ENCODE data around the gene PLCD1. TPM values are rescaled to one million over a fixed set of nuclear protein-coding genes. Genes with fewer than 3 reads are reported as not detected.
A peak's percentile ranks its signal among the peaks of the same experiment; 100 is the strongest.
"Not testable (repeated sequence)": the region's sequence is repeated elsewhere in the genome, so short reads cannot be mapped to it uniquely, and the experiment has no call there.

The PLCD1 gene
- total and polyA plus RNA-seq, 5 donors, result 11.2 to 17.7 (median 13.7) TPM

DNA sequence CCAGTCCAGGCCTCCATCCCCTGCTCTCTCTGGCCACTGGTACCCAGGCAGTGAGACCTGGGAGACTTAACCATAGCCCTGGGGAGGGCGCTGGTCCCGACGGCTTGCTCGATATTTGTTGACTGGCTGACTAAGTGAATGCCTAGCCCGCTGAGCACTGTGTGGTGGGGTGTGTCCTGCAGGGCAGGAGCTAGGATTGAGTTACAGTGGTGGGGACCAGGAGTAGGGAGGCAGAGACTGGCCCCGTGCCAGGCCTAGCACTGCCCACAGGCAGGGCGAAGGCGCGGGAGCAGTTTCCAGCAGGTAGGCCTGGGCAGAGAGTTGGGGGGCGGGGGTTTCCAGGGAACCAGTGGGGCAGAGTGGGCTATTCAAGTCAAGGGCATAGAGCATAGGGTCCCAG, 38.9 kb downstream of the PLCD1 start, which contains the start of gene VILL:
Gene VILL, plus strand, starts transcription at position 260 of the 400 bp plus-strand sequence. CDS start 2,887 bp downstream, outside the sequence.
- H3K27me3 ChIP-seq (ENCODE audit: control insufficient read depth, insufficient read depth), result no peaks in the 10 kb centered on the region
- intact Hi-C loops (cut with DNase I), result no loop called here
- no peaks in the 10 kb centered on the region for H3K9me3 ChIP-seq (ENCODE audit: control insufficient read depth, low read length)
- H3K27ac ChIP-seq (ENCODE audit: low read length), result no peak within 1 kb of the TSS
- 83% methylated on average over 10 of the region's 10 CpGs for WGBS
- DNase-seq (peak in 1 of 3 donors; percentile 12), ATAC-seq (no peak)
- H3K4me3 ChIP-seq (ENCODE audit: low read length), result no peak within 1 kb of the TSS
- H3K4me1 ChIP-seq (ENCODE audit: control insufficient read depth, insufficient read depth, low read length), result no peaks in the 10 kb centered on the region

DNA sequence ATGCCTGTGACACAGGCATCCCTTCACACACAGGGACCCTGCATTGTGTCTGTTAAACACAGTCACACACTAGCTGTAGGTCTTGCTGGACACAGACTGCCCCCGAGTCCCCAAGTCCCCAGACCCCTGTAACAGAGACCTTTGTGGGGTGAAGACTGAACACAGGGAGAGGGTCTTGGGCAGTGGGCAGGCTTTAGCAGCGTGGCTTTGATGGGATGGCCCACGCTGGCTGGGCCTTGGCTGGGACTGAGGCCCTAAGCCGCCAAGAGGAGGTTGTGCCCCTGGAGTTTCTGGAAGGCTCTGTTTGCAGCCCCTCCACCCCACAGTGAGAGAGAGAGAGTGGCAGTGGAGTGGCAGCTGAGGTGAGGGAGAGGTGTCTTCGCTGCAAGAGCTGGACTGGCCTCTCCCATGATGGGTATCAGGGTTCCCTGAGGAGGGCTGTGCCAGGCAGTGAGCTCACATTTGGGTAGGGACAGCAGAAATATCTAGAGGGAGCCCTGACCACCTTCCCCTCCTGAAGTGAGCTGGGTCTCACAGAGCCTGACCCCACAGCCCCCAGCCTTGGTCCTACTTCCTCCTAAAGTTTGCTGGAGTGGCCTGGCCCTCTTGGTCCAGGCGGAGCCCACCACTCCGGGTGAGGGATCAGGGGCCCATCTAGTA, 39.5 kb downstream of the PLCD1 start:
- DNase-seq, result peak in 1 of 3 donors; percentile 5
- ATAC-seq, result no peak

DNA sequence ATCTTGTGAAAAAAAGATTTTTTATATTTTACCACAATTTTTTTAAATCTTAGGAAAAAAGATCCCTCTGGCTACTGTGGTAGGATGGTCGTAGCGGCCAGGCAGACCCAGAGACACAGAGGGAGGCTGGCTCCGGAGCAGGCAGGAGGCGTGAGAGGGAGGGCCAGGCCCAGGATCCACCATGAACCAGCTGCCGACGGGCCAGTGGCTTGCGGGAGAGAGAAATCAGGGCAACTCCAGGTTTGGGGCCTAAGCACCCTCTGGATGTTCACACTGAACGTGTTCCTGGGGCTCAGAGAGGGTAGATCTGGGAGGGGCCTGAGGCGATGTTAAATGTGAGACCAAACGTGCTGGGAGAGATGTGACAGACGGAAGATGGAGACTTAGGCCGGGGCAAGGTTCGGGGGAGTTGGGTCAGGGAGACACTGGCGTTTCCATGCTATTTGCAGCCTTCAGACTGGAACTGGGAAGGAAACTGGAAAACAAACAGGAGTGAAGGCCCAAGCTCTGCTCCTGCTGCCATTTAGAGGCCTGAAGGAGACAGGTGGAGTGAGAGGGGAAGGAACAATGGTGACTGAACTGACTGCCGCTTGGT, 40.4 kb downstream of the PLCD1 start:
- ATAC-seq, result no peak
- H3K9me3 ChIP-seq (ENCODE audit: control insufficient read depth, low read length), result no peaks in the 10 kb centered on the region
- no peaks in the 10 kb centered on the region for H3K4me1 ChIP-seq (ENCODE audit: control insufficient read depth, insufficient read depth, low read length)
- no peak overlapping the region for H3K4me3 ChIP-seq (ENCODE audit: low read length)
- H3K27ac ChIP-seq (ENCODE audit: low read length), result no peak overlapping the region
- WGBS, result 83% methylated on average over 15 of the region's 15 CpGs
- peak in 1 of 3 donors; percentile 7 for DNase-seq
- intact Hi-C loops (cut with DNase I), result no loop called here
- H3K27me3 ChIP-seq (ENCODE audit: control insufficient read depth, insufficient read depth), result no peaks in the 10 kb centered on the region

More for the DNA sequence above, 39.5 kb downstream of the PLCD1 start:
- Histone ChIP-seq H3K9me3 (ENCODE audit: control insufficient read depth, low read length) (no peaks in the 10 kb centered on the region), H3K4me3 (ENCODE audit: low read length) (no peak overlapping the region), H3K27ac (ENCODE audit: low read length) (no peak overlapping the region), H3K4me1 (ENCODE audit: control insufficient read depth, insufficient read depth, low read length) (no peaks in the 10 kb centered on the region), H3K27me3 (ENCODE audit: control insufficient read depth, insufficient read depth) (no peaks in the 10 kb centered on the region)
- intact Hi-C loops (cut with DNase I), result no loop called here
- WGBS, result 93% methylated on average over 7 of the region's 7 CpGs

DNA sequence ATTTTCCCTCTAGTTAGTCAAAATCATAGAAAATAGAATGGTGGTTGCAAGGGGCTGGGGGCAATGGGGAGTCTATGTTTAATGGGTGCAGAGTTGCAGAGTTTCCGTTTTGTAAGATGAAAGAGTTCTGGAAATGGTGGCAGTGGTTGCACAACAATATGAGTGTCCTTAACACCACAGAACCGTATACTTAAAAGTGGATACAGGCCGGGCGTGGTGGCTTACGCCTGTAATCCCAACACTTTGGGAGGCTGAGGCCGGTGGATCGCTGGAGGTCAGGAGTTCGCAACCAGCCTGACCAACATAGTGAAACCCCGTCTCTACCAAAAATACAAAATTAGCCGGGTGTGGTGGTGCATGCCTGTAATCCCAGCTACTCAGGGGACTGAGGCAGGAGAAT, 41.1 kb downstream of the PLCD1 start:
- ATAC-seq, DNase-seq: not testable (repeated sequence)
- WGBS, result 91% methylated on average over 10 of the region's 10 CpGs

DNA sequence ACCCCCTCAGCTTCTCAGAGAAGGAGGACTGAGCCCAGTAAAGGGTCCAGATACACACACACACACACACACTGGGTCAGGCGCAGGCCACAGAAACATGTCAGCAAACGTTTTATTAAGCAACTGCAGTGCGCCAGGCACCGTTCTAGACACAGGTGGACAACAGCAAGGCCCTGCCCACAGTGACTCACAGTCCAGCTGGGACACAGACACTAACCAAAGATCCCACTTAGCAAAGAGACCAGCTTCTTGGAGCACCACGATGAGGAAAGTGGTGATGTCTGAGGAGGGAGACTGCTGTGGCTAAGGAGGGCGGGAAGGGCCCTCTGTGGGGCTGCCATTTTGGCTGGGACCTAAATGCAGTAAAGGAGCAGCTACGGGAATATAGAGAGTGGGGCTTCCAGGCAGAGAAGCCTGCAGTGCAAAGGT, 41.7 kb downstream of the PLCD1 start:
- WGBS, result 82% methylated on average over 7 of the region's 7 CpGs
- no peaks in the 10 kb centered on the region for H3K9me3 ChIP-seq (ENCODE audit: control insufficient read depth, low read length)
- intact Hi-C loops (cut with DNase I), result no loop called here
- no peaks in the 10 kb centered on the region for H3K4me1 ChIP-seq (ENCODE audit: control insufficient read depth, insufficient read depth, low read length)
- DNase-seq, result no peak
- no peak for ATAC-seq
- no peak overlapping the region for H3K4me3 ChIP-seq (ENCODE audit: low read length)
- no peak overlapping the region for H3K27ac ChIP-seq (ENCODE audit: low read length)
- H3K27me3 ChIP-seq (ENCODE audit: control insufficient read depth, insufficient read depth), result no peaks in the 10 kb centered on the region

More for the DNA sequence above, 41.1 kb downstream of the PLCD1 start:
- H3K27me3 ChIP-seq (ENCODE audit: control insufficient read depth, insufficient read depth); H3K9me3 ChIP-seq (ENCODE audit: control insufficient read depth, low read length); H3K4me3 ChIP-seq (ENCODE audit: low read length); H3K4me1 ChIP-seq (ENCODE audit: control insufficient read depth, insufficient read depth, low read length); H3K27ac ChIP-seq (ENCODE audit: low read length); intact Hi-C loops (cut with DNase I): not testable (repeated sequence)

DNA sequence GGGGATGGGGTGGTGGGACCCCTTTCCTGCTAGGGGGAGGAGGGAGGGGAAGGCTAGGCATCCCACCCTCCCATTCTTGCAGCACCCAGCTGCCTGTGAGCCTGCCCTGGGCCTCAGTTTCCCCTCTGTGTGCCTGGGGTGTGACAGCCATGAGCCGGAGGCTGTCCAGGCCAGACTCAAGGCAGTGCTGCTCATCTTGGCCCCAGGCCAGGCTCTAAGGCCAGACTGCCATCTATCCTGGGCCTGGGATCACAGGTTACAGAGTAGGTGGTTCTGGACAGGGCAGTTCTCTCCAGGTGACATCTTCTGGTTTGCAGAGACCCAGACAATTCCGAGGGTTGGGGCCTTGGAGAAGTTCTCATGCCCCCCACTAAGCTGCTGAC, 42.1 kb downstream of the PLCD1 start:
- peak in 1 of 3 donors; percentile 52 for DNase-seq
- no peaks in the 10 kb centered on the region for H3K4me1 ChIP-seq (ENCODE audit: control insufficient read depth, insufficient read depth, low read length)
- intact Hi-C loops (cut with DNase I), result no loop called here
- WGBS, result 82% methylated on average over 2 of the region's 2 CpGs
- H3K9me3 ChIP-seq (ENCODE audit: control insufficient read depth, low read length), result no peaks in the 10 kb centered on the region
- H3K4me3 ChIP-seq (ENCODE audit: low read length), result no peak overlapping the region
- no peak overlapping the region for H3K27ac ChIP-seq (ENCODE audit: low read length)
- peak; percentile 2 to 12 for ATAC-seq
- H3K27me3 ChIP-seq (ENCODE audit: control insufficient read depth, insufficient read depth), result no peaks in the 10 kb centered on the region

DNA sequence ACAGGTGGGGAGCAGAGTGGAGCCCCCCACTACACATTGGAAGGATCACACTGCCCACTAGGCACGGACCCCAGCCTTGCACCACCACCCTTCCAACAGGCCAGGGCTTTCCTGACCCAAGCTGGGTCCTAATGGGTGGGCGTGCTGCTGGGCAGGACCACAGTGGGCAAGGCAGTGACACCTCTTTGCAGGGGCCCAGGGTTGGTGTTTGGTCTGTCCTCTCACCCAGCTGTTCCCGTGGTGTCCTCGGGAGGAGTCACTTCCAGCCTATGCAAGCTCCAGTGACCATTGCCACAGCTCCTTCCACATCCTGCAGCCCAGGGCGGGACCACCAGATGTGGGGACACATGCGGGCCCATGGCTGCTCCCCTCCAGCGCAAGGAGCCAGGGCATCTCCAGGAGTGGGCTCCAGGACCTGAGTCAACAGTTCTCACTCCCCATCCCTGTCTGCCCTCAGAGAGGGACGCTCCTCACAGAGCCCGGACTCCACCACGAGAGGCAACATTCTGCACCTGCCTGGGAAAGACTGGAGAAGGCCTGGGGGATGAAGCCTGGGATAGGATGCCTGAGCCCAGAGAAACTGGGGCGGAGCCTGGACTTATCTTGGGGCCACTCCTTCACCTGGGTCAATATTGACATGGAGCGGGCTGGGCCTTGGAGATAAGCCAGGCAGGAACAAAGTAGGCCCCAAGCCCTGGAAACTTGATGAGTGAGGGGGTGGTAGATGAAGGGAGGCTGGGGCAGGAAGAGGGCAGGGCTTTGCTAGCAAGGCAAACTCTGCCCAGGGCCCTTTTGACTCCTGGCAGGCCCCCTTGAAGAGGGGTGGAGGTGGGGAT, 42.7 kb downstream of the PLCD1 start:
- intact Hi-C loops (cut with DNase I), result no loop called here
- Histone ChIP-seq H3K27me3 (ENCODE audit: control insufficient read depth, insufficient read depth) (no peaks in the 10 kb centered on the region), H3K9me3 (ENCODE audit: control insufficient read depth, low read length) (no peaks in the 10 kb centered on the region), H3K27ac (ENCODE audit: low read length) (no peak overlapping the region), H3K4me3 (ENCODE audit: low read length) (no peak overlapping the region), H3K4me1 (ENCODE audit: control insufficient read depth, insufficient read depth, low read length) (no peaks in the 10 kb centered on the region)
- DNase-seq (peak in 1 of 3 donors; percentile 46), ATAC-seq (peak; percentile 7 to 16)
- WGBS, result 85% methylated on average over 12 of the region's 12 CpGs

DNA sequence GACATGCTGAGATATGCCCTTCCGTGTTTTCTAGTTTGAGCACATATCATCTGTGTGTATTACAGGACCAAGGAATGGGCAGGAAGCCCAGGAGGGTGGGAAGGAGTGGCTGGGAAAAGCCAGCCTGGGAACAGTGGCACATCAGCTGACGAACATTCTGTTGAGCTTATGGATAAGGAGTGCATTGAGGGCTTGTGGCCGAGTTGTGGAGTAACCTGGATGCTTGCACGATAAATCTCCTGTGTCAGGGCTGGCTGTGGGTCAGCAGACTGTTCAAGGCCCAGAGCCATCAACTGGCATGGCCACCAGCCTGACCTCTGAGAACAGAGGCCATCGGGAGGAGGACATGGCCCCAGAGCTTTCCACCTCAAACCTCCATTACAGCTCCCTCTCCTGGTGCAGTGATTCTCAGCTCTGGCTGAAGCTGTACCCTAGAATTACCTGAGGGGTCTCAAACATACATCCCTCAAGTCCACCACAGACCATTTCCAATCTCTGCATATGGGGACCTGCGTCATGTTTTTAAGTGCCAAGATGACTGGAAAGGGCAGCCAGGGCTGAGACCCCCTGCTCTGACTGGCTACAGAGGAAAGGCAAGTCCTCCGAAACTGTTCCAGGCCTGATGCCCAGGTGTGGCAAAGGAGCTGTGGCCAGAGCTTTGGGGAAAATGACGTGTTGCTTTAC, 43.7 kb downstream of the PLCD1 start:
- ATAC-seq, result peak; percentile 46 to 56
- DNase-seq, result peak in 1 of 3 donors; percentile 61
- intact Hi-C loops (cut with DNase I), result no loop called here
- peak overlapping the region; percentile 38 for H3K27ac ChIP-seq (ENCODE audit: low read length)
- WGBS, result 65% methylated on average over 8 of the region's 8 CpGs
- H3K27me3 ChIP-seq (ENCODE audit: control insufficient read depth, insufficient read depth), result no peaks in the 10 kb centered on the region
- H3K4me3 ChIP-seq (ENCODE audit: low read length), result no peak overlapping the region
- no peaks in the 10 kb centered on the region for H3K4me1 ChIP-seq (ENCODE audit: control insufficient read depth, insufficient read depth, low read length)
- no peaks in the 10 kb centered on the region for H3K9me3 ChIP-seq (ENCODE audit: control insufficient read depth, low read length)

DNA sequence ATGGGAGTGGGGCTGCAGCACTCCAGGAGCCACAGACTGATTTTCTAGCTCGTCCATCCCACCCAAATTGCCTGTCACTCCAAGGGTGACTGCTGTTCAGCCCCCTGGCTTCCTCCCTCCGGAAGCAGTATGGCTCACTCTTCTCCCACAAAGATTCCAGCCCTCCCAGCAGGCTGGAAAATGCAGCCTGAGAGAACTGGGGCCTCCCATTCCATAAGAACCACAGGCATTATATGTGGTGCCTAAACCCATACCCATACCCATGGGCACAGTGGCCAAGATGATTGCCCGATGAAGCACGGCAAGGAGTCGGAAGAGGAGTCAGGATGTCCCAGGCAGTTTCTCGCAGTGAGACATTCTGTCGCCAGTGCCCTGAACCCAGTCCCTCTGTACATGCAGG, 44.8 kb downstream of the PLCD1 start:
- intact Hi-C loops (cut with DNase I), result no loop called here
- Histone ChIP-seq H3K4me3 (ENCODE audit: low read length) (no peak overlapping the region), H3K9me3 (ENCODE audit: control insufficient read depth, low read length) (no peaks in the 10 kb centered on the region), H3K4me1 (ENCODE audit: control insufficient read depth, insufficient read depth, low read length) (no peaks in the 10 kb centered on the region), H3K27ac (ENCODE audit: low read length) (no peak overlapping the region), H3K27me3 (ENCODE audit: control insufficient read depth, insufficient read depth) (no peaks in the 10 kb centered on the region)
- 95% methylated on average over 7 of the region's 7 CpGs for WGBS
- ATAC-seq, result no peak
- no peak for DNase-seq

DNA sequence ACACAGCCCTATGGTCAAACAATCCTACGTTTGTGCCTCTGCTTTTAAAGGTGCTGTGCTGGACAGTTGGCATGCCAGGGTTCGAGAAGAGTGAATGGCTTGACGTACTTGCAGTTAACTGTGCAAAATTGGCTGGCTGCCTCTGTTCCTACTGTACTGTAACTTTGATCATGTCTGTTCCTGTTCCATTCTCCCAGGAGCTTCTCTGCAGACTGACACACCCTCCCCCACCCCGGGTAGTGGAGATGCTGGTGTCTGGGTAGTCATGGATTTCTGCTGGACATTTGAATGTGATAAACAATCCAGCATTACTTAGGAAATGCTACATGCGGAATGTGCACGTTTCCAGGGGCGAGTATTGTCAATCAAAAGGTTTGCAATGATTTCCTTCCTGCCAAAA, 45.4 kb downstream of the PLCD1 start:
- no peak for DNase-seq
- ATAC-seq, result no peak
- Histone ChIP-seq H3K27me3 (ENCODE audit: control insufficient read depth, insufficient read depth) (no peaks in the 10 kb centered on the region), H3K27ac (ENCODE audit: low read length) (no peak overlapping the region), H3K4me1 (ENCODE audit: control insufficient read depth, insufficient read depth, low read length) (no peaks in the 10 kb centered on the region), H3K4me3 (ENCODE audit: low read length) (no peak overlapping the region), H3K9me3 (ENCODE audit: control insufficient read depth, low read length) (no peaks in the 10 kb centered on the region)
- WGBS, result 76% methylated on average over 7 of the region's 7 CpGs
- intact Hi-C loops (cut with DNase I), result no loop called here
